ENCODE measurements around the gene HSD17B11.
"Not testable (repeated sequence)": the region's sequence is repeated elsewhere in the genome, so short reads cannot be mapped to it uniquely, and the experiment has no call there.

The HSD17B11 gene

GRCh38 chr4:87299898-87300297, 91.1 kb downstream of the HSD17B11 start:
- no peak for DNase-seq

DNA sequence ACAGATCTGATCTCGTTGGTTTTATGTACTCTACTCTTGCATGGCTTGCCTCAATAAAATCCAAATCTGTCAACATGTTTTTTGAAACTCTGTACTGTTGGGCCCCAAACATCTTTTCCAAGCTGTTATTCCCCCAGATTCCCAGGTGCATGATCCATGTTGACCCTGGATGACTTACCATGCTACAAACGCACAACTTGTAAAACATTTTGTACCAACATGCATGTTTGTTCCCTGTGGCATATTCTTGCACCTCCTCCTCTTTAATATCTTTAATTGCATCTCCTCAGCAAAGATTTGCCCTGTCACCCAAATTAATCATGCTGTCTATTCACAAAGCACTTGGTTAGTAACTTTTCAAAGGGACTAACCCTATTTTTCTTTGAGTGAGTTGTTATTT, 92.6 kb downstream of the HSD17B11 start:
- no peak for DNase-seq

- DNase-seq: not testable (repeated sequence)
Observed at GRCh38 chr4:87294911-87295310, 96.1 kb downstream of the HSD17B11 start.

- DNase-seq: not testable (repeated sequence)
Observed at GRCh38 chr4:87293889-87294288, 97.1 kb downstream of the HSD17B11 start.

- DNase-seq: no peak
Observed at GRCh38 chr4:87286970-87287369, 104.0 kb downstream of the HSD17B11 start.
